ACC112 (cell line): ENCODE data around the gene PRKN.
"Not testable (repeated sequence)": the region's sequence is repeated elsewhere in the genome, so short reads cannot be mapped to it uniquely, and the experiment has no call there.

Experiments used
- H2AFZ ChIP-seq: fragments of 200-600 bp; sonication (generic); one replicate; pipeline ENCODE4 v1.6.0; 2017; ENCODE audit warnings: antibody characterized with exemption, low read length; ENCODE audit not compliant: unreplicated experiment
- H3K27ac ChIP-seq: fragments of 200-600 bp; sonication (generic); 2 replicates; pipeline ENCODE4 v1.5.1; 2014; ENCODE audit warnings: low read depth, mild to moderate bottlenecking, antibody characterized with exemption, low read length, moderate library complexity
- H3K27me3 ChIP-seq: fragments of 200-600 bp; sonication (generic); 2 replicates; pipeline ENCODE4 v1.6.1; 2014; ENCODE audit warnings: mild to moderate bottlenecking, antibody characterized with exemption, low read length, moderate library complexity, mixed read lengths; ENCODE audit not compliant: insufficient read depth
- H3K36me3 ChIP-seq: fragments of 200-600 bp; sonication (generic); 2 replicates; pipeline ENCODE4 v1.6.1; 2016; ENCODE audit warnings: mild to moderate bottlenecking, antibody characterized with exemption, low read length, moderate library complexity, mixed read lengths; ENCODE audit not compliant: insufficient read depth
- H3K4me1 ChIP-seq: fragments of 200-600 bp; sonication (generic); one replicate; pipeline ENCODE4 v1.6.1; 2016; ENCODE audit warnings: low read length, mixed read lengths; ENCODE audit not compliant: insufficient read depth, unreplicated experiment, control insufficient read depth
- H3K4me3 ChIP-seq: fragments of 200-600 bp; sonication (generic); 2 replicates; pipeline ENCODE4 v1.5.1; 2014; ENCODE audit warnings: mild to moderate bottlenecking, low read depth, low read length
- H3K79me2 ChIP-seq: fragments of 200-600 bp; sonication (generic); one replicate; pipeline ENCODE4 v1.6.0; 2016; ENCODE audit warnings: low read length; ENCODE audit not compliant: control insufficient read depth, unreplicated experiment, insufficient read depth

Gene PRKN

GRCh38 chr6:162554531-162554930 is 173.0 kb downstream of the PRKN start:
- H3K27ac ChIP-seq, result no peak overlapping the region
- H3K79me2 ChIP-seq, result no peaks in the 10 kb centered on the region
- H2AFZ ChIP-seq, result no peak overlapping the region
- H3K27me3 ChIP-seq, result no peaks in the 10 kb centered on the region
- H3K4me1 ChIP-seq, result no peaks in the 10 kb centered on the region
- H3K4me3 ChIP-seq, result no peak overlapping the region
- no peaks in the 10 kb centered on the region for H3K36me3 ChIP-seq

- no peak overlapping the region for H3K27ac ChIP-seq
- H3K79me2 ChIP-seq, result no peaks in the 10 kb centered on the region
- no peak overlapping the region for H3K4me3 ChIP-seq
- no peaks in the 10 kb centered on the region for H3K4me1 ChIP-seq
- no peaks in the 10 kb centered on the region for H3K36me3 ChIP-seq
- H3K27me3 ChIP-seq, result no peaks in the 10 kb centered on the region
- H2AFZ ChIP-seq, result no peak overlapping the region
Observed at GRCh38 chr6:162546905-162547304, 180.7 kb downstream of the PRKN start.

GRCh38 chr6:162543221-162543620 is 184.3 kb downstream of the PRKN start:
- H2AFZ ChIP-seq, result no peak overlapping the region
- no peak overlapping the region for H3K27ac ChIP-seq
- H3K36me3 ChIP-seq, result no peaks in the 10 kb centered on the region
- H3K4me3 ChIP-seq, result no peak overlapping the region
- no peaks in the 10 kb centered on the region for H3K4me1 ChIP-seq
- H3K27me3 ChIP-seq, result no peaks in the 10 kb centered on the region
- H3K79me2 ChIP-seq, result no peaks in the 10 kb centered on the region

- Histone ChIP-seq H3K27me3 (no peaks in the 10 kb centered on the region), H3K4me3 (no peak overlapping the region), H3K27ac (no peak overlapping the region), H3K36me3 (no peaks in the 10 kb centered on the region), H3K79me2 (no peaks in the 10 kb centered on the region), H3K4me1 (no peaks in the 10 kb centered on the region), H2AFZ (no peak overlapping the region)
Observed at GRCh38 chr6:162541019-162541601, 186.5 kb downstream of the PRKN start.

GRCh38 chr6:162539321-162539720 is 188.2 kb downstream of the PRKN start:
- Histone ChIP-seq H3K4me3 (no peak overlapping the region), H3K4me1 (no peaks in the 10 kb centered on the region), H2AFZ (no peak overlapping the region), H3K36me3 (no peaks in the 10 kb centered on the region), H3K27ac (no peak overlapping the region), H3K27me3 (no peaks in the 10 kb centered on the region), H3K79me2 (no peaks in the 10 kb centered on the region)

GRCh38 chr6:162538643-162539064 is 188.9 kb downstream of the PRKN start:
- no peak overlapping the region for H3K4me3 ChIP-seq
- H3K79me2 ChIP-seq, result no peaks in the 10 kb centered on the region
- no peaks in the 10 kb centered on the region for H3K4me1 ChIP-seq
- no peak overlapping the region for H2AFZ ChIP-seq
- H3K36me3 ChIP-seq, result no peaks in the 10 kb centered on the region
- H3K27ac ChIP-seq, result no peak overlapping the region
- no peaks in the 10 kb centered on the region for H3K27me3 ChIP-seq

GRCh38 chr6:162533009-162533400 is 194.6 kb downstream of the PRKN start:
- H3K27ac ChIP-seq, result no peak overlapping the region
- H3K79me2 ChIP-seq, result no peaks in the 10 kb centered on the region
- no peaks in the 10 kb centered on the region for H3K27me3 ChIP-seq
- H3K36me3 ChIP-seq, result no peaks in the 10 kb centered on the region
- H3K4me3 ChIP-seq, result no peak overlapping the region
- H2AFZ ChIP-seq, result no peak overlapping the region
- no peaks in the 10 kb centered on the region for H3K4me1 ChIP-seq

GRCh38 chr6:162532283-162533008 is 195.1 kb downstream of the PRKN start:
- H3K4me3 ChIP-seq, result no peak overlapping the region
- H3K4me1 ChIP-seq, result no peaks in the 10 kb centered on the region
- no peak overlapping the region for H3K27ac ChIP-seq
- no peaks in the 10 kb centered on the region for H3K36me3 ChIP-seq
- H3K79me2 ChIP-seq, result no peaks in the 10 kb centered on the region
- no peak overlapping the region for H2AFZ ChIP-seq
- H3K27me3 ChIP-seq, result no peaks in the 10 kb centered on the region

- not testable (repeated sequence) for H3K27me3 ChIP-seq, H3K79me2 ChIP-seq, H3K36me3 ChIP-seq, H2AFZ ChIP-seq, H3K4me1 ChIP-seq, H3K4me3 ChIP-seq, H3K27ac ChIP-seq
Observed at GRCh38 chr6:162531391-162531790, 196.2 kb downstream of the PRKN start.

- no peaks in the 10 kb centered on the region for H3K4me1 ChIP-seq
- H3K27ac ChIP-seq, result no peak overlapping the region
- no peak overlapping the region for H2AFZ ChIP-seq
- no peak overlapping the region for H3K4me3 ChIP-seq
- no peaks in the 10 kb centered on the region for H3K27me3 ChIP-seq
- H3K36me3 ChIP-seq, result no peaks in the 10 kb centered on the region
- no peaks in the 10 kb centered on the region for H3K79me2 ChIP-seq
Observed at GRCh38 chr6:162528538-162528937, 199.0 kb downstream of the PRKN start.

- Histone ChIP-seq H3K36me3 (no peaks in the 10 kb centered on the region), H3K4me3 (no peak overlapping the region), H2AFZ (no peak overlapping the region), H3K4me1 (no peaks in the 10 kb centered on the region), H3K79me2 (no peaks in the 10 kb centered on the region), H3K27ac (no peak overlapping the region), H3K27me3 (no peaks in the 10 kb centered on the region)
Observed at GRCh38 chr6:162526960-162527359, 200.6 kb downstream of the PRKN start.
